ENCODE data around the gene LMNA. TPM values are rescaled to one million over a fixed set of nuclear protein-coding genes. Genes with fewer than 3 reads are reported as not detected.

Gene LMNA
- total RNA-seq, 2 experiments from 2014 or later = 184 to 218 TPM

DNA sequence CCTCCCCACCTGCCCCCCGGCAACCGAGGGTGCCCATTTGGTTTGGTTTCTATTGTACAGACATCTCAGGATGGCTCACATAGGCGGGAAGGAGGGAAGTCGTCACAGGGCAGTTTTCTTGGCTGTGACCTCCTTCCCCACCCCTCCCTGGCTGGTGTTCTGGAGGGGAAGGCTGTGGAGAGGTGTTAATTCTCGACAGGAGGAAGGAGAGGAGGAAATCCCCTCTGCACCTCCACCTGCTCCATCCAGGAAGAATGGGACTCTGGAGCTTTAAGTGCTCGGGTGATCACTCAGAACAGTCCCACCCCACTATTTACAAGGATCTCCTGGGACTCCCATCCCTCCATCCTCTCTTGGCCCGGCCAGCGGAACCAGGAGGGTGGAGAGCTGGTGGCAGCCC, 39.9 kb upstream of the LMNA start:
- no peaks in the 10 kb centered on the region for H3K4me1 Mint-ChIP-seq
- H3K27me3 Mint-ChIP-seq = peaks cover 5% of the 10 kb centered on the region
- H3K36me3 Mint-ChIP-seq (ENCODE audit: low read depth) = no peaks in the 10 kb centered on the region
- POLR2A ChIA-PET = no interaction called here
- CTCF ChIA-PET = interaction anchor here (0.8 to 2.0 kb wide), 3 partner anchors 8 to 55 kb away, joined by 3 to 7 read pairs (median 3); no protein-coding TSS in a partner anchor
- ATAC-seq (no peak), DNase-seq (no peak)
- intact Hi-C loops (cut with DNase I, micrococcal nuclease) = no loop called here
- H3K9me3 Mint-ChIP-seq (ENCODE audit: low read depth) = no peaks in the 10 kb centered on the region
- no peak overlapping the region for H3K4me3 Mint-ChIP-seq
- H3K27ac Mint-ChIP-seq = no peak overlapping the region

DNA sequence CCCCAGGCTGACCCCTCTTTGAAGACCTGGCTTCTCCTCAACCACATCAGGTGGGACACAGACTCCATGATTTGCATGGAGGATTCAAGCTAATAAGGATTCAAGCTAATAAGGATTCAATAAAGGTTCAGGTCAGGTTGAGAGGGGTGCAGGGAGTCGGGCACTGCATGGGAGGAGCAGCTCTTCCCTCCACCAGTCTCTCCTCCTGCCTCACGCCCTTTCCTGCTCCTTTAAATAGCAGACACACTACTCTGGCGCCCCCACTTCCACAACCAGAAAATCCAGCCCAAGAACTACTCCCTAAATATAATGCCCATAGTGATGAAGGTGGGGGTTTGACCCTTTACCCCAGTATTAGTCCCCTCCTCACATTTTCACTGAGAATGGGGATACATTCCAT, 39.3 kb upstream of the LMNA start:
- no peak for DNase-seq
- intact Hi-C loops (cut with DNase I, micrococcal nuclease) = no loop called here
- POLR2A ChIA-PET = no interaction called here
- no peak for ATAC-seq
- H3K9me3 Mint-ChIP-seq (ENCODE audit: low read depth) = no peaks in the 10 kb centered on the region
- H3K27me3 Mint-ChIP-seq = peaks cover 5% of the 10 kb centered on the region
- H3K36me3 Mint-ChIP-seq (ENCODE audit: low read depth) = no peaks in the 10 kb centered on the region
- CTCF ChIA-PET = interaction anchor here (0.8 to 2.0 kb wide), 3 partner anchors 9 to 54 kb away, joined by 3 to 7 read pairs (median 3); no protein-coding TSS in a partner anchor
- H3K4me3 Mint-ChIP-seq = no peak overlapping the region
- no peak overlapping the region for H3K27ac Mint-ChIP-seq
- no peaks in the 10 kb centered on the region for H3K4me1 Mint-ChIP-seq

DNA sequence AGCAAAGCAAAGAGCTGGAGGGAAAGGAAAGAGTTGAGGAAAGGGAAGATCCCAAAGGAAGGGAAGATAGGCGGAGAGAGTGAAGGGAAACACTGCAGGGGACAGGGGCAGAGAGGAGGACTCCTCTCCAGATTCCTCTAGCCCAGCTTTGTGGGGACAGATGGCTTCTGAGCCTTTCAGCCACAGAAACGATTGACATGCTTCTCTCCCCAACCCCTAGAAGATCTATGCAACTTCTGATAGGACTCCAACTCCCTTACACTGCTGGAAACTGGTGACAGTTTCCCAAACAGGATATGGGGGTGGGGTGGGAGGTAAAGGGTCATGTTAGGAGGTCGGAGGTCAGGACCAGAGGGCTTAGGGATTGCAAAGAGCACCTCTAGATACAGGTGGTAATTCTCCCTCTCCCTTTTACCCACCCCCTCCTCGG, 38.7 kb upstream of the LMNA start:
- no peak for DNase-seq
- CTCF ChIA-PET = interaction anchor here (1.2 to 2.0 kb wide), 2 partner anchors 9 to 53 kb away, joined by 3 to 7 read pairs; no protein-coding TSS in a partner anchor
- Mint-ChIP-seq H3K4me1 (no peaks in the 10 kb centered on the region), H3K9me3 (ENCODE audit: low read depth) (no peaks in the 10 kb centered on the region), H3K36me3 (ENCODE audit: low read depth) (no peaks in the 10 kb centered on the region), H3K4me3 (no peak overlapping the region), H3K27ac (no peak overlapping the region), H3K27me3 (peaks cover 5% of the 10 kb centered on the region)
- POLR2A ChIA-PET = no interaction called here
- intact Hi-C loops (cut with DNase I, micrococcal nuclease) = no loop called here
- ATAC-seq = no peak

DNA sequence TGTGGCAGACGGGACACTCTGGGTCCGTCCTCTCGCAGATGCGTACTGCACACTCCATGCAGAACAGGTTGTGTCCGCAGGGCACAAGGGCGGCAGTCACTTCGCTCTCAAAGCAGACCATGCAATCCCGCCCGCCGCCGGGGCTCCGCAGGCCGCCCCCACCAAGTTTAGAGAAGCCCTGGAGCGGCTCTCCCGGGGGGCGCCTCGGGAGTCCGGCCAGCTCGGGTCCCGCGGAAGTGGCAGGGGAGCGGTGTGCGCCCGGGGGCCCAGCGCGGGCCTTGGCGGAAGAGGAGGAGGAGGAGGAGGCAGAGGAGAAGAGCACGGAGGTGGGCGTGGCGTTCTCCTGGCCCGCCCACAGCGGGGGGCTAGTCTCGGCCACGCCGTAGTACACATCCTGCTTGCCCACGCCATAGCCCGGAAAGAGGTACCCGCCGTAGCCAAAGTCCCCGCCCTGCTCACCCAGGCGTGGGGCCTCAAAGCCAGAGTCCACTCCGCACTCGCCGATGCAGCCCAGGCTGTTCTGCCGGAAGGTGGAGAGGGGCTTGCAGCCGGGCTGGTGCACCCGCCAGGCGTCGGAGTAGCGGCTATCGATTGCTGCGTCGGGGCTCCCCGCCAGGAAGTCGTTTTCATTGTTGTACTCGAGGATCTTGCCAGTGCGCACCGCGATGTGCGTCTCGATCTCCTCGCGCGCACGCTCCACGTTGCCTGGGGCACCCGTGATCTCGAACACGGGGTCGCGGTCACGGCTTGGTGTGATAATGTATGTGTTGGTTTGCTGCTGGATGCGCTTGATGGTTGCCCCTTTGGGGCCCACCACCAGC, 37.7 kb upstream of the LMNA start:
- CTCF ChIA-PET = no interaction called here
- Mint-ChIP-seq H3K4me3 (no peak overlapping the region), H3K27ac (no peak overlapping the region), H3K36me3 (ENCODE audit: low read depth) (no peaks in the 10 kb centered on the region), H3K27me3 (peaks cover 5% of the 10 kb centered on the region), H3K4me1 (no peaks in the 10 kb centered on the region), H3K9me3 (ENCODE audit: low read depth) (no peaks in the 10 kb centered on the region)
- DNase-seq = no peak
- POLR2A ChIA-PET = no interaction called here
- no peak for ATAC-seq
- intact Hi-C loops (cut with DNase I, micrococcal nuclease) = no loop called here

DNA sequence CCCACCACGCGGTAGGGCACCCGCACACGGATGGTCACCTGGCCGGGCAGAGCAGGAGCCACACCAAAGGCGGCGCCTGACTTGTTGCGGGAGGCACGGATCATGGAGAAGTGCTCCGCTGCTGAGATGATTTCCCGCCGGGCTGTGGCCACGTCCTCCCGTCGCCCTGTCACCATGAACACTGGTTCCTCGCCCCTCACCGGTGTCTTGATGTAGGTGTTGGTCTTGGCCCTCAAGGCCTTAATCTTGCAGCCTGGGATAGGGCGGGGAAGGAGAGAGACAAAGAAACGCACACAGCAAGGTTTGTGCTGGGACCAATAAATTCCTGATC, 37.1 kb upstream of the LMNA start:
- POLR2A ChIA-PET = no interaction called here
- DNase-seq (no peak), ATAC-seq (no peak)
- intact Hi-C loops (cut with DNase I, micrococcal nuclease) = no loop called here
- Mint-ChIP-seq H3K4me3 (no peak overlapping the region), H3K4me1 (no peaks in the 10 kb centered on the region), H3K36me3 (ENCODE audit: low read depth) (no peaks in the 10 kb centered on the region), H3K27ac (no peak overlapping the region), H3K27me3 (peaks cover 5% of the 10 kb centered on the region), H3K9me3 (ENCODE audit: low read depth) (no peaks in the 10 kb centered on the region)
- CTCF ChIA-PET = no interaction called here

DNA sequence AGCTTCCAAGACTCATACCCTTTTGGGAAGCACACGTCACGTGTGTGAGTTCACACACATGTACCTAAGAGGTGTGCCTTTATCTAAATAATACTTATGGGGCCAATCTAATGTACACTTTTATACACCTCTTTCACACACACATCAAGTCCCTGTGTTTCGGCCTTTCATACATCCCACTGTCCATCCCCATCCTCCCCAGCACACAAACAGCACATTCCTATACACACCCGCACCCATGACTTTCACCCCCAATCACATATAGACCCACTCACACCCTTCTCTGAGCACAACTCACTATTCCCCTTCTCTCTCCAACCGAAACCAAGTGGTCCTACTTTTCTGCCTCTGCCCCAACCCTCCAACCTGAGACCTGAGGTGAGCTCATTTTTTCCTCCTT, 35.8 kb upstream of the LMNA start:
- Mint-ChIP-seq H3K36me3 (ENCODE audit: low read depth) (no peaks in the 10 kb centered on the region), H3K4me3 (no peak overlapping the region), H3K9me3 (ENCODE audit: low read depth) (no peaks in the 10 kb centered on the region), H3K27me3 (peaks cover 12% of the 10 kb centered on the region), H3K27ac (no peak overlapping the region), H3K4me1 (peaks cover 5% of the 10 kb centered on the region)
- ATAC-seq (no peak), DNase-seq (no peak)
- ChIA-PET POLR2A (interaction anchor here (0.6 to 0.7 kb wide), 3 partner anchors 145 to 205 kb away, joined by 3 to 7 read pairs (median 5); no protein-coding TSS in a partner anchor), CTCF (interaction anchor here (0.6 to 1.3 kb wide), 5 partner anchors 14 to 203 kb away, joined by 3 to 4 read pairs (median 3); no protein-coding TSS in a partner anchor)
- intact Hi-C loops (cut with DNase I, micrococcal nuclease) = no loop called here

DNA sequence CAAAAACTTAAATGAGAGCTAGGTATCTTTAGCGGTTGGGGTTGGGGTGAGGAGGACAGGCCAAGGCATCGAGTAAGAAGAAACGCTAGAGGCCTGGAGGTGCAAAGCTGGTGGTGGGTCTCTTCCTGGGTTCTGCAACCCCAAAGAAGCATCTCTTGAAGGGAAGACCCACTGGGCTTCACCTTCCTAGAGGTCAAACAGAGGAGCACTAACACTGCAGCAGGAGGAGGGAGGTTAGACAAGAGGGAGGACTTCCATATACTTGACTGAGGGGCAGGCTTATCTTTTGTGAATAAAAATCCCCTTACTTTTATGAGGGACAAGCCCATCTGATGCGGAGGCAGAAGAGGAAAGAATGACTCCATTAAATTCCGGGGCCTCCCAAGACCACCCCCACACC, 34.7 kb upstream of the LMNA start:
- ChIA-PET POLR2A (no interaction called here), CTCF (interaction anchor here (0.7 to 1.3 kb wide), 2 partner anchors 15 to 202 kb away, joined by 3 to 4 read pairs; no protein-coding TSS in a partner anchor)
- ATAC-seq = no peak
- intact Hi-C loops (cut with DNase I, micrococcal nuclease) = no loop called here
- Mint-ChIP-seq H3K27me3 (peaks cover 16% of the 10 kb centered on the region), H3K9me3 (ENCODE audit: low read depth) (no peaks in the 10 kb centered on the region), H3K27ac (no peak overlapping the region), H3K36me3 (ENCODE audit: low read depth) (no peaks in the 10 kb centered on the region), H3K4me1 (peaks cover 5% of the 10 kb centered on the region), H3K4me3 (no peak overlapping the region)
- no peak for DNase-seq

DNA sequence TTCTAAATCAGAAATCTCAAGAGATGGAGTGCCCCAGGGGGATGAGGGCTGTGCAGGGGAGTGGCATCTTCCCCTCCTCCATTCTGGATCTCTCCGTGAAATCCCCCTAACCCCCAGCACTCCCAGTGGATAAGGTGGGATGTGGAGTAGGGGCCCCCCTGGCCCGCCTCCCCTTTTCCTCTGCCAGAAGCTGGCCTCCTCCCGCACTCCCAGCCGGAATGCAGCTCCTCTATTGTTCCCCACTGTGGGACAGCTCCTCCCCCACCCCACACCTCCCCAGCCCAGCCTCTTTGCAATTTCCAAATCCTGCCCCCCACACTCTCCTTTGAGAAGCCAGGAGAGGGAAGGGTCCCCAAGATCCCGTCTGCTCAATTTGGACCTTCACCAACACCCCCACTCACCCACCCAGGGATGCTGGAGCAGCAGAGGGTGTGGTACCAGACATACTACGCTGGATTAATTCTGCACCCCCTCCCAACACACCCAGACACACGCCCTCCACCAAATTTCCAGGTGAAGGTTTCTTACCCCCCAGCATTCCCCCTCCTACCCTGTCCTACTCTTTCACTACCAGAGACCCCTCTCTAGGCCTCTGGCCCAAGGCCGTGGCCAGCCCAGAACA, 34.2 kb upstream of the LMNA start:
- H3K27me3 Mint-ChIP-seq = peaks cover 17% of the 10 kb centered on the region
- no peak overlapping the region for H3K4me3 Mint-ChIP-seq
- peaks cover 5% of the 10 kb centered on the region for H3K4me1 Mint-ChIP-seq
- H3K27ac Mint-ChIP-seq = no peak overlapping the region
- H3K9me3 Mint-ChIP-seq (ENCODE audit: low read depth) = no peaks in the 10 kb centered on the region
- ChIA-PET POLR2A (no interaction called here), CTCF (no interaction called here)
- ATAC-seq (no peak), DNase-seq (no peak)
- no peaks in the 10 kb centered on the region for H3K36me3 Mint-ChIP-seq (ENCODE audit: low read depth)
- intact Hi-C loops (cut with DNase I, micrococcal nuclease) = no loop called here

DNA sequence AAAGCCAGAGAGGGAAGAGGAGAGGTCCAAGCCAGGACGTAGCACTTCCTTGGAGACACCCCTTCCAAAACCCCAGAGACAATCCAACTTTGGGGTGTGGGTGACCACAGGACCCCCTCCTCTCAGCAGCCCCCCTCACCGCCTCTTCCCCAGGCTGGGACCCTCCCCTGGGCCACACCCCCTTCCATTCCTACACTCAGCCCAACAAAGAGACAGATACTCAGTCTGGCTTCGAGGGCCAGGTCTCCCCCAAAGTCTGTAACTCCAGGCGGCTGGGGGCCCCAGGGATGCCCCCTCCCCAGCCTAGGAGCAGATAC, 33.7 kb upstream of the LMNA start:
- ATAC-seq (no peak), DNase-seq (no peak)
- ChIA-PET CTCF (no interaction called here), POLR2A (no interaction called here)
- no peaks in the 10 kb centered on the region for H3K9me3 Mint-ChIP-seq (ENCODE audit: low read depth)
- peaks cover 5% of the 10 kb centered on the region for H3K4me1 Mint-ChIP-seq
- no peak overlapping the region for H3K27ac Mint-ChIP-seq
- H3K4me3 Mint-ChIP-seq = peak overlapping the region; percentile 17
- intact Hi-C loops (cut with DNase I, micrococcal nuclease) = no loop called here
- peaks cover 18% of the 10 kb centered on the region for H3K27me3 Mint-ChIP-seq
- H3K36me3 Mint-ChIP-seq (ENCODE audit: low read depth) = no peaks in the 10 kb centered on the region

DNA sequence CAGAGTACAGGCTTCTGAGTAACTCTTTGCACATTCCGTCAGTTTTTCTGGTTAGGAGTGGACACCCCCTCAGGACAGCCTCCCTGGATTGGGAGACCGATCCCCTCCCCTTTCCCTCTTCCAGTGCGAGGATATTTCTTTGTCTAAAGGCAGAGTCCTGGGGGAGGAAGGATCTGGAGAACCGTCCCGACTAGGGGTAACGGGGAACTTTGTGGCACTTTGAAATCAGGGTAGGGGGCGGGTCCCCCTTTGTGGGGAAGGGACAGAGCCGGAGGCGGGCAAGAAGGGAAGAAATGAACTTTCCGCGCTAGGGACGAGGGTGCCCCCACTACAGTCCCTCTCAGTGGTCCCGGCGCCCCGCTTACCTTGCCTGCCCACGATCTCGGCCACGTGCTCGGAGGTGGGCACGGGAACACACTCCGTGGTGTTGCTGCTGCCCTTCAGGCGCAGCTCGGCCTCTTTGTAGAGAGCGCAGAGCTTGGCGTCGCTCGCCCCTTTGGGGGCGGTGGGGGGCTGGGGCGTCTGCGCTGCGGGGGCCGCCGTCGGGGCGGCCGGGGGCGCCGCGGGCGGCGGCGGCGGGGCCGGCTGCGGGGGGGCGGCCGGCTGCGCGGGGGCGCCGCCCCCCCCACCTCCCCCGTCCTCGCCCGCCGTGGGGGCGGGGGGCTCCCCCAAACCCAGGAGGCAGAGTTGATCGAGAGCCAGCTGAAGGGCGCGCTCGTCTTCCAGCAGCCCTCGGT, 33.2 kb upstream of the LMNA start:
- DNase-seq = no peak

DNA sequence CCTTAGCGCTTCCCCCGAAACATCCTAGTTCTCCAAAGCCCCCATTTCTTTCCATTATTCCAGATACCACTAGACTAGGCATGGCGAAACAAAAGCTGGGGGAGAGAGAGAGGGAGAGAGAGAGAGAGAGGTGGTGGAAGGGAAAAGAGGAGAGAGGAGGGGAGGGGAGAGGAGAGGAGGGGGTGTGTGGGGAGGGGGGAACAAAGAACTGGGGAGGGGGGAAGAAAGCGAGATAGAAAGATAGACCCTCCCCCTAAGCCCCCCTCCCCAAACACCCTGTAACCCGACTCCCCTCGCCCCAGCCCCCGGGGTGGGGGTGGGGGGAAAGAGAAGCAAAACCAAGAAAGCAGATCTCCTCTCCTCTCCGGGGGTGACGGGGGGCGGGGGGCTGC, 32.6 kb upstream of the LMNA start:
- Mint-ChIP-seq H3K27ac (no peak overlapping the region), H3K36me3 (ENCODE audit: low read depth) (no peaks in the 10 kb centered on the region), H3K4me3 (peak overlapping the region; percentile 72), H3K27me3 (peaks cover 23% of the 10 kb centered on the region), H3K9me3 (ENCODE audit: low read depth) (no peaks in the 10 kb centered on the region), H3K4me1 (peaks cover 5% of the 10 kb centered on the region)
- no peak for ATAC-seq
- ChIA-PET POLR2A (no interaction called here), CTCF (interaction anchor here (0.6 to 29.4 kb wide), 2 partner anchors 24 to 43 kb away, joined by 3 to 929 read pairs; partner anchors contain the start of gene LMNA)
- intact Hi-C loops (cut with DNase I, micrococcal nuclease) = loop anchor here in 1 of 2 experiments (1.0 kb wide), 3 partner anchors 27 to 256 kb away; partner anchors contain the start of genes CCT3, SSR2 and TSACC
- no peak for DNase-seq

More for the DNA sequence above, 33.2 kb upstream of the LMNA start:
- peaks cover 19% of the 10 kb centered on the region for H3K27me3 Mint-ChIP-seq
- H3K4me3 Mint-ChIP-seq = peak overlapping the region; percentile 72
- CTCF ChIA-PET = interaction anchor here (29.4 kb wide), 1 partner anchor 44 kb away, joined by 929 read pairs; the partner anchor contains the start of gene LMNA
- intact Hi-C loops (cut with DNase I, micrococcal nuclease) = no loop called here
- no peaks in the 10 kb centered on the region for H3K36me3 Mint-ChIP-seq (ENCODE audit: low read depth)
- H3K4me1 Mint-ChIP-seq = peaks cover 5% of the 10 kb centered on the region
- no peak overlapping the region for H3K27ac Mint-ChIP-seq
- no peaks in the 10 kb centered on the region for H3K9me3 Mint-ChIP-seq (ENCODE audit: low read depth)
- ATAC-seq = no peak
- POLR2A ChIA-PET = no interaction called here
